ENCODE results near the gene SCLY. TPM values are rescaled to one million over a fixed set of nuclear protein-coding genes. Genes with fewer than 3 reads are reported as not detected.

SCLY gene
- total RNA-seq, 4 donors from 2014 or later, result 5.5 to 14.5 (median 9.6) TPM

GRCh38 chr2:238127165-238128060 is 66.6 kb downstream of the SCLY start:
- peak overlapping the region; percentile 18 for H3K4me3 ChIP-seq
- DNase-seq (ENCODE audit: low spot score in 2 of 2), result no peak
- TF ChIP-seq POLR2A (IDR thresholded peaks at IDR 0.05), result no peak
- TF ChIP-seq POLR2AphosphoS5 (IDR thresholded peaks at IDR 0.05), result no peak
- no peak for TF ChIP-seq EP300 (IDR thresholded peaks at IDR 0.05)
- TF ChIP-seq CTCF (IDR thresholded peaks at IDR 0.05), result no peak
- WGBS, result 52% methylated on average over 16 of the region's 36 CpGs
- peaks cover 7% of the 10 kb centered on the region for H3K4me1 ChIP-seq
- no peaks in the 10 kb centered on the region for H3K9me3 ChIP-seq
- no peaks in the 10 kb centered on the region for H3K36me3 ChIP-seq
- peaks cover 12% of the 10 kb centered on the region for H3K27me3 ChIP-seq
- H3K27ac ChIP-seq, result no peak overlapping the region

- no peak overlapping the region for H3K27ac ChIP-seq
- 73% methylated on average over 10 of the region's 22 CpGs for WGBS
- H3K9me3 ChIP-seq, result no peaks in the 10 kb centered on the region
- DNase-seq (ENCODE audit: low spot score in 2 of 2), result no peak
- no peak overlapping the region for H3K4me3 ChIP-seq
- H3K27me3 ChIP-seq, result peaks cover 10% of the 10 kb centered on the region
- H3K36me3 ChIP-seq, result no peaks in the 10 kb centered on the region
- H3K4me1 ChIP-seq, result peaks cover 7% of the 10 kb centered on the region
- TF ChIP-seq POLR2A (IDR thresholded peaks at IDR 0.05) (no peak), EP300 (IDR thresholded peaks at IDR 0.05) (no peak), POLR2AphosphoS5 (IDR thresholded peaks at IDR 0.05) (no peak), CTCF (IDR thresholded peaks at IDR 0.05) (no peak)
These were observed 67.2 kb downstream of the SCLY start for GRCh38 chr2:238128061-238128440.

- WGBS, result 33% methylated on average over 3 of the region's 30 CpGs
- H3K36me3 ChIP-seq, result no peaks in the 10 kb centered on the region
- H3K27me3 ChIP-seq, result peaks cover 7% of the 10 kb centered on the region
- H3K4me3 ChIP-seq, result no peak overlapping the region
- no peaks in the 10 kb centered on the region for H3K9me3 ChIP-seq
- DNase-seq (ENCODE audit: low spot score in 2 of 2), result no peak
- H3K4me1 ChIP-seq, result peaks cover 7% of the 10 kb centered on the region
- no peak overlapping the region for H3K27ac ChIP-seq
- no peak for TF ChIP-seq CTCF (IDR thresholded peaks at IDR 0.05)
- TF ChIP-seq EP300 (IDR thresholded peaks at IDR 0.05), result no peak
These were observed 67.8 kb downstream of the SCLY start for GRCh38 chr2:238128534-238129001.

- WGBS, result 86% methylated on average over 19 of the region's 22 CpGs
- no peak for TF ChIP-seq EP300 (IDR thresholded peaks at IDR 0.05)
- no peak for TF ChIP-seq CTCF (IDR thresholded peaks at IDR 0.05)
- TF ChIP-seq POLR2A (IDR thresholded peaks at IDR 0.05), result no peak
- no peak for TF ChIP-seq POLR2AphosphoS5 (IDR thresholded peaks at IDR 0.05)
- H3K4me3 ChIP-seq, result no peak overlapping the region
- DNase-seq (ENCODE audit: low spot score in 2 of 2), result no peak
- H3K9me3 ChIP-seq, result no peaks in the 10 kb centered on the region
- no peaks in the 10 kb centered on the region for H3K36me3 ChIP-seq
- H3K4me1 ChIP-seq, result peaks cover 7% of the 10 kb centered on the region
- peaks cover 7% of the 10 kb centered on the region for H3K27me3 ChIP-seq
- H3K27ac ChIP-seq, result no peak overlapping the region
These were observed 68.6 kb downstream of the SCLY start for GRCh38 chr2:238129166-238130010.

Measured in suprapubic skin (tissue), 4 donors.